HG03565 (cell line): Measurements from ENCODE around the gene ATP6V1C2.
"Not testable (repeated sequence)": the region's sequence is repeated elsewhere in the genome, so short reads cannot be mapped to it uniquely, and the experiment has no call there.

ENCODE experiments used
- ATAC-seq: cut with Tn5 transposase; IDR thresholded peaks from one replicate; pipeline ENCODE4 v1.9.1; 2021; ENCODE audit warnings: mild to moderate bottlenecking, moderate library complexity; ENCODE audit not compliant: unreplicated experiment

The ATP6V1C2 gene

GRCh38 chr2:10812362-10813162 is 91.1 kb downstream of the ATP6V1C2 start, which contains the start of gene PDIA6:
TSS of gene PDIA6 (minus strand) at chr2:10812785. CDS start at chr2:10812696, 89 bp downstream.
- peak; percentile 86 for ATAC-seq

- not testable (repeated sequence) for ATAC-seq
Observed at GRCh38 chr2:10813163-10814138, 92.0 kb downstream of the ATP6V1C2 start.

- ATAC-seq, result no peak
Observed at GRCh38 chr2:10814142-10814541, 92.7 kb downstream of the ATP6V1C2 start.

DNA sequence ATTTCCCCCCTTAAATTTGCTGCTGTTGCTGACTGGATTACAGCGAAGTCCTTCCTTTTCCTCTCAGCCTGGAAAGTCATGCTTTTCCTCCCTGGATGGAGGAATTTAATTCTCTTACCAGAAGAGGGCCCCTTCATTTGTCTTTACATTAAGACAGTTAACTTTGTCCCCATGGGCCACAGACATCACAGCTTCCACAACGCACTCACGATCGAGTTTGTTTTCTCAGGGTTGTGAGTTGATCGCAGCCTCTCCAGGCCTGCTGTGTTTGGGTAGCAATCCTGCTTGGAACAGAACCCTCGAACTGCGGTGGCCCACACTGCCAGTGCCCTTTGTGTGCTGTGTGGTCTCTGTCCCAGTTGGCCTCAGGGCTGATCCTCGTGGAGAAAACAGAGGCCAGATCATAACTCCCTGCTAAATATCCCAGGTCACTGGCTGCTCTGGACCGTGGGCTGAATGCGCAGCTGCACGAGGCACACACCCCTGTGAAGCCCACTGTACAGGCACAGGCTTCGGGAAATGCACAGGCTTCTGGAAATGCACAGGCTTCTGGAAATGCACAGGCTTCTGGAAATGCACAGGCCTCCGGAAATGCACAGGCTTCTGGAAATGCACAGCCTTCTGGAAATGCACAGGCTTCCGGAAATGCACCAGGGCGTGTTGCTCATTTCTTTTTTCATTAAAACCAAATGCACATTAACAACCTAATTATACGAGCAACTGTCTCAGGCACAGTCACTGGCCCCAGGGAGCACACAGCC is 93.3 kb downstream of the ATP6V1C2 start:
- no peak for ATAC-seq

- ATAC-seq, result no peak
Observed at GRCh38 chr2:10817413-10817812, 96.0 kb downstream of the ATP6V1C2 start.

- not testable (repeated sequence) for ATAC-seq
Observed at GRCh38 chr2:10818305-10818704, 96.9 kb downstream of the ATP6V1C2 start.

- ATAC-seq, result no peak
Observed at GRCh38 chr2:10818984-10819383, 97.6 kb downstream of the ATP6V1C2 start.

DNA sequence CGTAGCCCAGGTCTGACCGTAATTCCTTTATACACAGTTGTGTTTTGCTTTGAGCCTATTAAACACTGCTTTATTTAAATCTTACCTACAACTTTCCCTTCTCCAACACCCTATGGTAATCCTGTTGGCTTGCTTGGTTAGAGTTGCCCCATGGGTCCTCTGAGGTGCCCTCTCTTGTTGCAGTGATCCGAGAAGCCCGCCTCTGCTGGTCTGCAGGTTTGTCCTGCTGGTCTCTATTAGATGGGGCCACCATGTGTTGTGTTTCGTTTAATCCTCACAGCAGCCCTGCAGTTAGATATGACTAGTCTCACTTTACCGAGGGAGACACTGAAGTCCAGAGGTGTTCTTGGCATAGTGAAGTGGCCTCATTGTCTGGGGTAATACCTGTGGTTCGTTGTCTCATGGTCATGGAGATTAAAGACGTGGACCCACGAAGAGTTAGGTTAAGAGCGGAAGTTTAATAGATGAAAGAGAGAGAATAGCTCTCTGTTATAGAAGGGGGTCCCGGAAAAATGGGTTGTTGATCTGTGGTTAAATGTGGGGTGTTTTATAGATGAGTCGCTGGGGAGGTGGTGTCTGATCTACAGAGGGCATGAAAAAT is 98.4 kb downstream of the ATP6V1C2 start:
- ATAC-seq, result no peak

DNA sequence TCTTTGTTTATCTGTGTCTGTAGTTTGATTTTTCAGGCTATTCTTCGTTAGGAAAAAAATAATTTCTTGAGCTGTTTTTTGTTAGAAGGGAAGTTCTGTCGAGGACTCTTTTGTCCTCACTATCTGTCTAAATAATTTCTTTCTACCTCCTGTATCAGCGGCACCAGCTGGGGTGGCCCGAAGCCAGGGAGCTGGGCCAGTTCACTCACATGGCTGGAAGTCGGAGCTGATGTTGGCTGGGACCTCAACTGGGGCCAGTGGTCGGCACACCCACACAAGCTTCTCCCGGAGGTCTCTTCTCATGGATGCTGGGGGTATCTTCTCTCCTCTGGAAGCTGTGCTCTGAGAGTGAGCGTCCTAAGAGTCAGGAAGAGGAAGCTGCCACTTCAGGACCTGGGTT is 99.1 kb downstream of the ATP6V1C2 start:
- ATAC-seq, result no peak

GRCh38 chr2:10820978-10821695 is 99.7 kb downstream of the ATP6V1C2 start:
- no peak for ATAC-seq

GRCh38 chr2:10824191-10824590 is 102.8 kb downstream of the ATP6V1C2 start:
- no peak for ATAC-seq

DNA sequence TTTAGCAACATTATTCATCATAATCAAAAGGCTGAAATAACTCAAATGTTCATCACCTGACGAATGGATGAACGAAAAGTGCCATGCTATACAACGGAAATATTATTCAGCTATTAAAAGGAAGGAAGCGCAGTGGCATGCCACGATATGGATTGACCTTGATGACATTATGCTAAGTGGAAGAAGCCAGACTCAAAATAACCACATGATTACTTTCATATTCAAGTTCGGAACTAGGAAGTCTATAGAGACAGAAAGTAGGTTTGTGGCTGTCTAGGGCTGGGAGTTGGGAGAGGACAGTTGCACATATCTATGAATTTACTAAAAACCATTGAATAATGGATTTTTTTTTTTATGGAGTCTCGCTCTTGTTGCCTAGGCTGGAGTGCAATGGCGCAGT is 104.6 kb downstream of the ATP6V1C2 start:
- ATAC-seq, result no peak

GRCh38 chr2:10826625-10827024 is 105.2 kb downstream of the ATP6V1C2 start:
- no peak for ATAC-seq

DNA sequence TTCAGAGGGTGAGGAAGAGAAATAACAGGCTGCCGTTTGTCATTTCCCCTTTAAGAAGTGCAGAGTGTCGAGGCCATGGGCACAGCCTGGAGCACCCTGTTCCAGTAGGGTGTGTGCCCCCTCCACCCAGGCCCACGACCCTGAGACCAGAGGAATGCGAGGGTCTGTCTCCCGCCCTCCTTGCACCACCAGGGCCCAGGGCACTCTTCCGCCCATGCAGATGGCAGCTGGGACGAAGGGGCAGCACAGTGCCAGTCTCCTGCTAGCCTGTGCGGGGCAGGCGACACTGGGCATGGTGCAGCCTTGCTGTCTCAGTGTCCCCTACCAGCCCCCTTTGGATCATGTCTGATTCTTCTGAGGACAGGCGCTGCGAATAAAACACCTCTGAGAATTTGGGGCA is 106.9 kb downstream of the ATP6V1C2 start:
- ATAC-seq, result no peak

DNA sequence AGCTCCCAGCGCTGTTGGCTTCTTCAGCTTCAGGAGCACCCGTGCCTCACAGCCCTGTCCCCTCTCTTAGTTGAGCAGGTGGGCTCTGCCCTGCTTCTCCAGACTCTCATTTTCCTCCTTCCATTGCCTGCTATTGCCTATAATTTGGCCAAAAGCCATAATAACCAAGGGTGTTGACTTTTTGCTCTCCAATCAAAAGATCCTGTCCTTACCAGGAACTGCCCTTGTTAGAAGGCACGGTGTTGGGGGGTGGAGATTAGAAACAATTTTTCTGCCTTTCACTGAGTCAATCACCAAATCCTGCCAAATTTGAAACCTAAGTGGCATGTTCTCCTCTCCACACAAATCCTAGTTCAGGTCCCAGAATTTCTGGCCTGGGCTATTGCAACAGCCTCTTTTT is 107.9 kb downstream of the ATP6V1C2 start:
- no peak for ATAC-seq

DNA sequence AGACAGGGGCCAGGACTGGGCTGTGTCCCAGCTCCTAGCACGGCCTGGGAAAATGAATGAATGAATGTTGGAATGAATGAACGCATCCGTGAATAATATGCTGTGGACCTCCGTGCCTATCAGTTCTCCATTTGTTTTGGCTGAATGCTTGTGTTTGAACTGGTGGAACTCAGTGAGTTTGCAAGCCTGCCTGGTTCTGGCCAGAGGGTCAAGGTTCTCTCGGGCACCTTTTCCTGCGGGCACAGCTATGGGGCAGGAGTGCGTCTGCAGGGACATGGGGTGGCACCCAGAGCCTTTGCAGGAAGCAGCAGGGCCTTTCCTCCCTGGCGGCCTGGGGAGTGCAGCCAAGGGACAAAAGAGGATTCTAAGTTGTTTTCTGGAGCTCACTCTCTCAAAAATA is 108.8 kb downstream of the ATP6V1C2 start:
- ATAC-seq, result no peak

GRCh38 chr2:10830641-10831399 is 109.4 kb downstream of the ATP6V1C2 start:
- ATAC-seq, result no peak

GRCh38 chr2:10831400-10831985 is 110.1 kb downstream of the ATP6V1C2 start:
- ATAC-seq, result no peak
